H1 (cell line): ENCODE data around the gene CYP4V2.

Experiments
- BRCA1 ChIP-seq: IDR thresholded peaks from 2 replicates; pipeline ENCODE4 v1.6.1; 2012; ENCODE audit warnings: low read depth, low read length, improper control_type of control experiment
- CEBPB ChIP-seq: IDR thresholded peaks from 2 replicates; pipeline ENCODE4 v1.6.1; 2012; ENCODE audit warnings: low read depth, low read length
- CHD1 ChIP-seq: IDR thresholded peaks from 2 replicates; pipeline ENCODE4 v1.6.1; 2012; ENCODE audit warnings: low read depth, low read length, improper control_type of control experiment
- FOSL1 ChIP-seq: IDR thresholded peaks from 2 replicates; pipeline ENCODE4 v1.6.1; 2011; ENCODE audit warnings: mild to moderate bottlenecking, low read depth, low read length, moderate library complexity; ENCODE audit not compliant: insufficient read depth
- HDAC6 ChIP-seq: IDR thresholded peaks from one replicate; pipeline ENCODE4 v1.7.1; 2012; ENCODE audit warnings: low read depth, mild to moderate bottlenecking, inconsistent platforms, low read length, moderate library complexity
- MAFK ChIP-seq: IDR thresholded peaks from 2 replicates; pipeline ENCODE4 v1.6.1; 2012; ENCODE audit warnings: low read depth, mild to moderate bottlenecking, improper control_type of control experiment, low read length
- POLR2A ChIP-seq, 2 experiments: IDR thresholded peaks; 1 replicate in 1 of 2; 2 replicates in 1 of 2; pipeline ENCODE4 v1.6.1; 2011; ENCODE audit warnings: low read depth in 2 of 2, low read length in 2 of 2, mild to moderate bottlenecking in 2 of 2; ENCODE audit errors: control extremely low read depth in 1 of 2
- POLR2AphosphoS5 ChIP-seq: IDR thresholded peaks from 2 replicates; pipeline ENCODE4 v1.6.1; 2011; ENCODE audit warnings: low read depth, low read length
- RFX5 ChIP-seq: IDR thresholded peaks from 2 replicates; pipeline ENCODE4 v1.6.1; 2011; ENCODE audit warnings: low read depth, low read length, improper control_type of control experiment, borderline replicate concordance
- SRF ChIP-seq: IDR thresholded peaks from 2 replicates; pipeline ENCODE4 v1.6.1; 2011; ENCODE audit warnings: mild to moderate bottlenecking, low read depth, low read length, moderate library complexity
- SUZ12 ChIP-seq: fragments of 200-600 bp; sonication (generic); IDR thresholded peaks from 2 replicates; pipeline ENCODE4 v1.6.1; 2012; ENCODE audit warnings: mild to moderate bottlenecking, inconsistent platforms, low read length, moderate library complexity, mixed read lengths
- YY1 ChIP-seq: IDR thresholded peaks from 2 replicates; pipeline ENCODE4 v1.6.1; 2011; ENCODE audit warnings: low read depth, mild to moderate bottlenecking, low read length
- TF ChIP-seq, protein P1 (sequence below), 3 experiments: IDR thresholded peaks; 1 replicate in 2 of 3; 2 replicates in 1 of 3; pipeline versions ENCODE4 v1.5.1 to v1.6.1; 2011; ENCODE audit warnings: low read length in 3 of 3, mild to moderate bottlenecking in 3 of 3, inconsistent platforms in 2 of 3, low read depth in 1 of 3, moderate library complexity in 1 of 3; ENCODE audit not compliant: insufficient read depth in 1 of 3; ENCODE audit errors: control extremely low read depth in 1 of 3

DNA sequence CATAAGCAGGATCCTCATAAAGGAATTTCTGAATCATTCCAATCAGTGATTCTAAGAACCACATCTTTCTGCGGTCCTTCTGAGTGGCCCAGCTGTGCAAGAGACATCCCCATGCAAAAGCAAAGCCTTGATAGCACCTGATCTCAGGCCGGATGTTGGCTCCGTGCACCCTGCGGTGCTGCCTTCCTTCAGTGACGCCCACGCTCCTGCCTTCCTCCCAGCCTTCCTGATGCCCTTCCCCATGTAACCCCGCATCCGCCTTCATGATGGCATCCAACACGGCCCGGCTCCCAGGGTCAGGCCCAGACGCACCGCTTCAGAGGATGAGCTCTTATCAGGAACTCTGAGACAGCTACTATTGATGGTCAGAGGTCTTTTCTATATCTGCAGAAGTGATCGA lies 20.4 kb upstream of the CYP4V2 start:
- TF ChIP-seq CEBPB: no peak
- TF ChIP-seq BRCA1: no peak
- TF ChIP-seq POLR2A (IDR thresholded peaks at IDR 0.05; ENCODE audit: control extremely low read depth in 1 of 2, low read depth in 2 of 2, low read length in 2 of 2): no peak
- TF ChIP-seq POLR2AphosphoS5: no peak
- no peak for TF ChIP-seq HDAC6
- TF ChIP-seq RFX5: no peak
- TF ChIP-seq YY1: no peak
- TF ChIP-seq, protein P1, sequence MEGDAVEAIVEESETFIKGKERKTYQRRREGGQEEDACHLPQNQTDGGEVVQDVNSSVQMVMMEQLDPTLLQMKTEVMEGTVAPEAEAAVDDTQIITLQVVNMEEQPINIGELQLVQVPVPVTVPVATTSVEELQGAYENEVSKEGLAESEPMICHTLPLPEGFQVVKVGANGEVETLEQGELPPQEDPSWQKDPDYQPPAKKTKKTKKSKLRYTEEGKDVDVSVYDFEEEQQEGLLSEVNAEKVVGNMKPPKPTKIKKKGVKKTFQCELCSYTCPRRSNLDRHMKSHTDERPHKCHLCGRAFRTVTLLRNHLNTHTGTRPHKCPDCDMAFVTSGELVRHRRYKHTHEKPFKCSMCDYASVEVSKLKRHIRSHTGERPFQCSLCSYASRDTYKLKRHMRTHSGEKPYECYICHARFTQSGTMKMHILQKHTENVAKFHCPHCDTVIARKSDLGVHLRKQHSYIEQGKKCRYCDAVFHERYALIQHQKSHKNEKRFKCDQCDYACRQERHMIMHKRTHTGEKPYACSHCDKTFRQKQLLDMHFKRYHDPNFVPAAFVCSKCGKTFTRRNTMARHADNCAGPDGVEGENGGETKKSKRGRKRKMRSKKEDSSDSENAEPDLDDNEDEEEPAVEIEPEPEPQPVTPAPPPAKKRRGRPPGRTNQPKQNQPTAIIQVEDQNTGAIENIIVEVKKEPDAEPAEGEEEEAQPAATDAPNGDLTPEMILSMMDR (IDR thresholded peaks at IDR 0.05; ENCODE audit: control extremely low read depth in 1 of 3, insufficient read depth in 1 of 3, low read depth in 1 of 3, low read length in 3 of 3): no peak
- TF ChIP-seq FOSL1: no peak
- TF ChIP-seq MAFK: no peak
- no peak for TF ChIP-seq SRF
- TF ChIP-seq CHD1: no peak
- no peak for TF ChIP-seq SUZ12
